MV-4-11 (cell line): ENCODE measurements around the gene CNOT6.
A peak's percentile ranks its signal among the peaks of the same experiment; 100 is the strongest.

Experiments
- DNase-seq: peaks from one replicate; lab custom pipeline; 2025; lab: John Stamatoyannopoulos, UW

CNOT6 gene

DNA sequence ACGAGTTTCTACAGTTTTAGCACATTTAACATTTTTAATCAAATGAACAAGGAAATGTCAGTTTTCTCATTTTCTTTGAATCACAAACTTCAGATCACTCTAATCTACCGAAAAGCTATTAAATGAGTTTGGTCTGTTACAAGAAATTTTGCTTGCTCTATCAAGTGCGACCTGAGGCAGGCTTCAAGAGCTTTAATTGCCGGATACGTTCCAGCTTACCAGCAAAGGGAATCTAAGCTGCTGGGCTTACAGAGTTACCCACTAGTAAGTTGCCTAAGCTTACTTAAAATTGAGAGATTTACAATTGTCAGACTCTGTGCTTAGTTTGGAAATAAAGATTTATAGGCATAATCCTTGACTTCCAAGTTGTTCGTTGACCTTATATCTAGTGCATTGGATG, 86.5 kb downstream of the CNOT6 start:
- DNase-seq = no peak

DNA sequence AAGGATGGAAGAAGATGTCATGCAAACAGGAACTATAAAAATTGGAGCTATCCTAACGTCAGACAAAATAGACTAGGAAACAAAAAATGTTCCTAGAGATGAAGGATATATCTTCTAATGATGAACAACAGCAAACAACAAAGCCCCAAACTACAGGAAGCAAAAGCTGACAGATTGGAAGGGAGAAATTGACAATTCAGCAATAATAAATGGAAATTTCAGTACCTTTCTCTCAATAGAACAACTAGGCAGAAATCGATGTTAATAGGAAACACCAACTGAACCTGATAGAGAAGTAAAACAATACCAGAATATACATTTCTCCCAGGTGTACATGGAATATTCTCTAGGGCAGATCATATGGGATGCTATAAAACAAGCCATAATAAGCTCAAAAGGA, 89.6 kb downstream of the CNOT6 start:
- no peak for DNase-seq

DNA sequence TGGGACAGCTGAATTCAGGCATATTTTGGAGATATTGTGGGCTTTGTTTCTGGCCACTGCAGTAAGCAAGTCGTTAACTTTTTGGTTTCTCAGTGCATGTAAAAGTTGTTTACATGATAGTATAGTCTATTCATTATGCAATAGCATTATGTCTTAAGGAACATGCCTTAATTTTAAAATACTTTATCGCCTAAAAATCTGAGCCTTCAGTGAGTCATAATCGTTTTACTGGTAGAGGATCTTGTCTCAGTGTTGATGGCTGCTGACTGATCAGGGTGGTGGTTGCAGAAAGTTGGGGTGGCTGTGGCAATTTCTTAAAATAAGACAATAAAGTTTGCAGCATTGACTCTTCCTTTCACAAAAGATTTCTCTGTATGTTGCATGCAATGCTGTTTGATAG, 92.0 kb downstream of the CNOT6 start:
- DNase-seq = no peak

GRCh38 chr5:180586870-180587269, 92.7 kb downstream of the CNOT6 start:
- peak; percentile 10 for DNase-seq

DNA sequence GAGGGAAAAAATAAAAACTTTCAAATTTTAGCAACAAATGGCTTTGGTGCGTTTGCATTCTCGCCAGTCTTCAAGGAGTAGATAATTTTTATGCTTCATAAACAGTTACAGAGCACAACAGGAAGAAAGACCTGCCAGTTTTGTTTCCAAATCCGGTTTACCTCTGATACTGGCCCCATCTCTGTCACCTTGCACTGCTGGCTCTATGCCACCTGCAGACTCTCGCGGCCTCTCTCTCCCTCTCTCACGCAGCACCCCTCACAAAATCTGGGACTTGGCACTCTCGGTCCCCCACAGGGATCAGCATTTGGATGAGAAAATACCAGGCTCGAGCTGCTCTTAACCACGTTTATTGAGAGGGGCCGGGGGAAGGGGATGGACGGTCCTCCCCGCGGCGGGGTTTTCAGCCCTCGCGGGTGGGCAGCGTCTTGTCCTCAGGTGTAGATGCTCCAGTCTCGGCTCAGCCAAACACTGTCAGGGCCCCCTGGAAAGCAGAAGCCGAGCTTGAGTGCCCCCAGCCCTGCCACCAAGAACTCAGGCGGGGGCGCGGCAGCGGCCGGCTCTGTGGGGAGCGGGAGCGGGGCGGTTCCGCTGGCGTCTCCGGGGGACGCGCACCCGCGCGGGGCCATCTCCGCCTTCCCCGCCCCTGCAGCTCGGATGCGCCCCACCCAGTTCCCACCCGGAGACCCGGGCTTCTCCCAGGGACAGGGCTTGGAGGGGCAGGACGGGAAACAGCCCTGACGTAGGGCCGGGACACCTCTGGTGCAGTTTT, 95.8 kb downstream of the CNOT6 start:
- no peak for DNase-seq

GRCh38 chr5:180590543-180591310, 96.5 kb downstream of the CNOT6 start:
- DNase-seq = no peak

DNA sequence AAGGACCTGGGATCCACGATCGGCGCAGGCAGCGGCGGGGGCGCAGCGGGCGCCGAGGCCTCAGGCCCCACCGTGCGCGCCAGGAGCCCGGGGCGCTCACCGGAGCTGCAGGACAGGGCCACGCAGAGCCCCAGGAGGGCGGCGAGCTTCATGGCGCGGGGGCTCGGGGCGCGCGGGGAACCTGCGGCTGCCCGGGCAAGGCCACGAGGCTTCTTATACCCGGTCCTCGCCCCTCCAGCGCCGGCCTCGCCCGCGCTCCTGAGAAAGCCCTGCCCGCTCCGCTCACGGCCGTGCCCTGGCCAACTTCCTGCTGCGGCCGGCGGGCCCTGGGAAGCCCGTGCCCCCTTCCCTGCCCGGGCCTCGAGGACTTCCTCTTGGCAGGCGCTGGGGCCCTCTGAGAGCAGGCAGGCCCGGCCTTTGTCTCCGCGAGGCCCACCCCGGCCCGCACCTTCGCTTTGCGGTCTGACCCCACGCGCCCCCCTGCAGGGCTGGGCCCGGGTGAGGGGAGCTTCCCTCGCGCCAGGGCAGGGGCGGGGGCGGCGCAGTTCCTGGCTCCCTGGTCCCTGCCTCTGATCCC, 97.2 kb downstream of the CNOT6 start, which contains the start of gene SCGB3A1:
Gene SCGB3A1 (minus strand): TSS at position 189 of the 577 bp plus-strand sequence. CDS start 37 bp downstream, at position 152.
- DNase-seq = no peak

GRCh38 chr5:180592176-180592575, 98.0 kb downstream of the CNOT6 start:
- DNase-seq = no peak

DNA sequence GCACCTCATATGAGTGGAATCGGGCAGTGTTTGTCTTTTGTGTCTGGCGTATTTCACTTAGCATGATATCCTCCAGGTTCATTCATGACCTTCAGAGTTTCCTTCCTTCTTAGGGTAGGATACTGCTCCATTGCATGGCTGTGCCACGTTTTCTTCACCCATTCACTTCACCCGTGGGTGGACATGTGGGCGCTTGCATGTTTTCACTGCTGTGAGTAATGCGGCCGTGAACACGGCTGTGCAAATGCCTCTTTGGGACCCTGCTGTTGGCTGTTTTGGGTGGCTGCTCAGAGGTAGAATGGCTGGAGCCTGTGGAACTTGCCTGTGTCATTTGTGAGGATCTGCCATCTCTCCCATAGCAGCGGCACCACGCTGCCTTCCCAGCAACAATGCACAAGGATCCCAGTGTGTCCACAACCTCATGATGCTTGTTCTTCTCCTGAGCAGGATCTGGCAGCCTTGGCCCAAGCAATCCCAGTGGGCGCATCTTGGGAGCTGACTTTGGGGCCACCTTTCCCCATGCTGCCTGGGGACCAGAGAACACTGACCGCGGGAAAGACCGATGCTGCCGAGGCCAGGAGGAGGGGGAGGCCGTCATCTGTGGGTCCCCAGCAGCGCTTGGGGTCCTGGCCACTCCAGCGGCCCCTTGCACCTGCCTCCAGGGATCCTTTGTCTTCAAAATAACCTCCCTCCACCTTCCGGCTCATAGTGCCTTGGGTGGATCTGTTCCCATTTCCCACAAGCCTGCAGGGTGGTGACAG, 99.4 kb downstream of the CNOT6 start:
- no peak for DNase-seq

DNA sequence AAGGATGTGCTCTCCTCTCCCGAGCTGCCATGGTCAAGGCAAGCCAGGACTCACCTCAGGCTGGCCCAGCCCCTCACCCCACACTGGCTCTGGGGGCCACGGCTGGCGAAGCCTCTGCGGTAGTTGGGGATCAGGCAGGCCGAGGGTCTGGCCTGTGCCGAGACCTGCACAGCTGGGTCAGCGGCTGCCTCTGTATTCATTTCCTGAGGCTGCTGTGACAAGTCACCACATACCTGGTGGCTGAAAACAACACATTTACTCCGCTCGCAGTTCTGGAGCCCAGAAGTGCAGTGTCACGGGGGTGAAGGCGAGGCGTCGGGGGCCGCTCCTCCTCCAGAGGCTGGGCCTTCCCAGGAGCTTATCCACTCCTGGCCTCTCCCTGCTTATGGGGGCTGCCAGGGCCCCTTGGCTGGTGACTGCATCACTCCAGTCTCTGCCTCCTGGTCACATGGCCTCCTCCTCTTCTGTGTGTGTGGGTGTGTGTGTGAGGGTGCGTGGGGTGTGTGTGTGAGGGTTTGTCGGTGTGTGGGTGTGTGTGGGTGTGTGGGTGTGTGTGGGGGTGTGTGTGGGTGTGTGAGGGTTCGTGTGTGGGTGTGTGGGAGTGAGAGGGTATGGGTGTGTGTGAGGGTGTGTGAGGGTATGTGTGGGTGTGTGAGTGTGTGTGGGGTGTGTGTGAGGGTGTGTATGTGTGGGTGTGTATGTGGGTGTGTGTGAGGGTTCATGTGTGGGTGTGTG, 100.3 kb downstream of the CNOT6 start:
- DNase-seq = no peak

DNA sequence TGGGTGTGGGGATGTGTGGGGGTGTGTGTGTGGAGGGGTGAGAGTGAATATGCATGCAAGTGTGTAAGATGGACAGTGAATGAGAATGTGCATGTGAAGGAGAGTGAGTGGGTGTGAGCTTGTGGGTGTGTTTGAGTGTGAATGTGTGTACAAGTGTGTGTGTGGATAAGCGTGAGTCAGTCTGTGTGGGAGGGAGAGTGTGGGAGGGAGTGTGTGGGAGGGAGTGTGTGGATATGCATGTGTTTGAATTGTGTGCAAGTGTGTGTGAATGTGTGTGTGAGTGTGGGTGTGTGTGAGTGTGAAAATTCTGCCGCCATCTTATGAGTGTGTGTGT, 100.8 kb downstream of the CNOT6 start:
- no peak for DNase-seq

DNA sequence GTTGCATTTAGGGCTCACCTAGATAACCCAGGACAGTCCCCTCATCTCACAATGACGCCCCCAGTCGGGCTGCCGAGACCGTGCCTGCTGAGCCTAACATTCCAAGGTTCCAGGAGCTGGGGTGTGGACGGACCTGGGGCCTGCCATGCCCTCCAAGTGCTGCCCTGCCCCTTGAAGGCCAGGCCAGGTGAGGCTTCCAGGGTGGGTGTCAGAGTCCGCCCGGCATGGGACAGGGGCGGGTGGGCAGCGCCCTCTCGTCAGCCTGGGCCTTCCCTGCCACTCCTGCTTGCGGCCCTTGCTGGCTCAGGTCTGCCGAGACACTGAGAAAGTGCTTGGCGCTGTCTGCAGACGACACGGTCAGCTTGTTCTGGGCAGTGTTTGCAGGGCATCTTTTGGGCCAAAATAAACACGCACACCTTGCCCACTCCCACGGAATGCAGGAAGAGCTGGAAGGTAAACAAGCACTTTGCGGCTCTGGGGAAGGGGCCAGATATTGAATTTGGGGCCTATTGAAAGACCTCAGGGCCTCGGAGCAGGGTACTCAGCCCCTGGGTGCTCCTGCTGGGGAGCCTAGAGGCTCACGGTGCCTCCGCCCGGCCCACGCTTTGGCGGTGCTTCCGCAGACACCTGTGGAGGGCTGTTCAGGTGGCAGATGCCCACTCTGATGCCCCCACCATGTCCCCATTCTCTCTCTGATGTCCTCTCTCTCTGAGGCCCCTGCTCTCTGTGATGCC, 101.4 kb downstream of the CNOT6 start:
- DNase-seq = no peak

GRCh38 chr5:180596115-180596667, 102.0 kb downstream of the CNOT6 start:
- no peak for DNase-seq

- no peak for DNase-seq
Observed at GRCh38 chr5:180596668-180597231, 102.6 kb downstream of the CNOT6 start.

GRCh38 chr5:180598316-180598701, 104.1 kb downstream of the CNOT6 start:
- no peak for DNase-seq

GRCh38 chr5:180598797-180599589, 104.8 kb downstream of the CNOT6 start:
- no peak for DNase-seq

DNA sequence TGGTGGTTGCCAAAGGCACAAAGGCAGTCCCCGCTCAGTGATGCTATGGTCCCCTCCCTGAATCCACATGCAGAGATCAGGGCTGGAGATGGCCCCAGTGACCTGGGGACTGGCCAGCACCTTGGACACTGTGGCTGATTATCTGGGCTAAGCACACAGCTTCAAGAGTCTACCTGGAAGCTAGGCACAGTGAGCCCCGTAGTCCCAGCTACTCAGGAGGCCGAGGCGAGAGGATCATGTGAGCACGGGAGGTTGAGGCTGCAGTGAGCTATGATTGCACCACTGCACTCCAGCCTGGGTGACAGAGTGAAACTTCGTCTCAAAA, 105.4 kb downstream of the CNOT6 start:
- no peak for DNase-seq

DNA sequence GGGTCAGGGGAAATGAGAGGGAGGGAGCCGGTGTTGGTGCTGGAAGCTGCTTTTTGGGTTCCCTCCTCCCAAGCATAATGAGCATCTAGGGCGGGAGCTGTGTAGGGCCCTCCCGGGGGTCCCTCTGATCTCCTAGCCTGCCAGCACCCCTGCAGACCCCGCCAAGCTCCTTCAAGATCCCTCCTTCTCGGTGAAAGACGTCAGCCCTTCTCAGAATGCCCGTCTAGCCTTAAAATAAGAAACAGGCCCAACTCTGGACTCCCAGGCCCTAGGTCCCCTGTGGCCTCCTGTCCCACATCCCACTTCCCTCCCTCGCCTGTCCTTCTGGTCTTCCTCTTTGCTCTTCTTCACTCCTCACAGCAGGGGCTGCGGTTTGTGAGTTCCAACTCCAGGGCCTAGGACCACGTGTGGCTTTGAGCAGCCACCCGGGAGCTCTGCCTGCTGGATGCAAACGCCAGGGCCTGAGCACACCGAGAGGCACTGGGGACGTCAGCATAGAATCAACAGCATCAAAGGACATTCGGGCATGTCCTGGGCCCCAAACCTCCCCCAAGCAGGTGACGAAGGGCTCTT, 105.9 kb downstream of the CNOT6 start:
- peak; percentile 63 for DNase-seq

GRCh38 chr5:180600554-180601041, 106.4 kb downstream of the CNOT6 start:
- no peak for DNase-seq
